WERI-Rb-1 (cell line): ENCODE data around the gene TIPARP.
"Not testable (repeated sequence)": the region's sequence is repeated elsewhere in the genome, so short reads cannot be mapped to it uniquely, and the experiment has no call there.

Experiments
- DNase-seq: peaks from one replicate; pipeline ENCODE4 v3.0.0-alpha.2; 2020
- H3K27ac ChIP-seq: fragments of 250-450 bp; sonication (Bioruptor Pico); 2 replicates; pipeline ENCODE4 v1.5.1; 2020; ENCODE audit warnings: mild to moderate bottlenecking, moderate library complexity
- H3K27me3 ChIP-seq: fragments of 250-450 bp; sonication (Bioruptor Pico); 2 replicates; pipeline ENCODE4 v1.5.1; 2021; ENCODE audit warnings: mild to moderate bottlenecking, low read depth, moderate library complexity; ENCODE audit not compliant: insufficient read depth, severe bottlenecking
- H3K36me3 ChIP-seq: fragments of 250-450 bp; sonication (Bioruptor Pico); 2 replicates; pipeline ENCODE4 v1.5.1; 2020; ENCODE audit warnings: mild to moderate bottlenecking, moderate library complexity
- H3K4me3 ChIP-seq: 2 replicates; pipeline ENCODE4 v1.5.1; 2011; ENCODE audit warnings: low read depth, mild to moderate bottlenecking, control low read depth, low read length
- H3K9me3 ChIP-seq: fragments of 250-450 bp; sonication (Bioruptor Pico); 2 replicates; pipeline ENCODE4 v1.5.1; 2021; ENCODE audit warnings: mild to moderate bottlenecking, moderate library complexity; ENCODE audit not compliant: severe bottlenecking
- TF ChIP-seq, protein P1 (sequence below): IDR thresholded peaks from 2 replicates; pipeline ENCODE4 v1.5.1; 2011; ENCODE audit warnings: low read depth, mild to moderate bottlenecking, control low read depth, inconsistent platforms, low read length

Gene TIPARP

DNA sequence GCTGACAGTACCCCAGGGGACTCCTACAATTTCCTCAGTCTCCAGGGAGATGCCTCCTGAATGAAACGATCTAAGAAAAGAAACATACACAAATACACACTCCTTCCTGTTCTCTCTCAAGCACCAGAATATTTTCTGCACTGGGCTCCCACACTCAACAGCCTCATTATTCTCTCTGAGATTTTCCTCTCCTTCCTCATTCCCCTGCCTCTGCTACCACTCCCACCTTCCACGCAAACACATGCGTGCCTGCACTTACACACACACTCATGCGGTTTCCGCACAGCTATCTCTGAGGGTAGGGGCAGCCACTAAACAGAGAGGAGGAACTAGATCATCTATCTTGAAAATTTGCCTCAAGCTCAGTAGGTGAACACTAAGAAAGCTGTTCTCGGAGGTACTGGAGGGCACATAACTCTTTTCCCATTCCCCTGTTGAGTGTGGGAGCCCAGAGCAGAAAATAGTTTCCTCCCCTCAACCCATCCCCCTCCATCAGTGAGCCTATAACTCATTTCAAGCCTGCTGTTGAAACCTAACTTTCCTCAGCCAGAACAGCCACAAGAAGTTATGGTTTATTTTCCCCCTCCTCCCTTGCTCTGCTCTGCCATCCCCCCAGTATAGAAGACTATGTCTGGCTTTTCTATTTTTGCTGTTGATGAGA is 30.5 kb upstream of the TIPARP start:
- TF ChIP-seq, protein P1, sequence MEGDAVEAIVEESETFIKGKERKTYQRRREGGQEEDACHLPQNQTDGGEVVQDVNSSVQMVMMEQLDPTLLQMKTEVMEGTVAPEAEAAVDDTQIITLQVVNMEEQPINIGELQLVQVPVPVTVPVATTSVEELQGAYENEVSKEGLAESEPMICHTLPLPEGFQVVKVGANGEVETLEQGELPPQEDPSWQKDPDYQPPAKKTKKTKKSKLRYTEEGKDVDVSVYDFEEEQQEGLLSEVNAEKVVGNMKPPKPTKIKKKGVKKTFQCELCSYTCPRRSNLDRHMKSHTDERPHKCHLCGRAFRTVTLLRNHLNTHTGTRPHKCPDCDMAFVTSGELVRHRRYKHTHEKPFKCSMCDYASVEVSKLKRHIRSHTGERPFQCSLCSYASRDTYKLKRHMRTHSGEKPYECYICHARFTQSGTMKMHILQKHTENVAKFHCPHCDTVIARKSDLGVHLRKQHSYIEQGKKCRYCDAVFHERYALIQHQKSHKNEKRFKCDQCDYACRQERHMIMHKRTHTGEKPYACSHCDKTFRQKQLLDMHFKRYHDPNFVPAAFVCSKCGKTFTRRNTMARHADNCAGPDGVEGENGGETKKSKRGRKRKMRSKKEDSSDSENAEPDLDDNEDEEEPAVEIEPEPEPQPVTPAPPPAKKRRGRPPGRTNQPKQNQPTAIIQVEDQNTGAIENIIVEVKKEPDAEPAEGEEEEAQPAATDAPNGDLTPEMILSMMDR, result no peak
- Histone ChIP-seq H3K36me3 (no peaks in the 10 kb centered on the region), H3K27me3 (no peaks in the 10 kb centered on the region), H3K9me3 (no peaks in the 10 kb centered on the region), H3K27ac (no peak overlapping the region), H3K4me3 (no peak overlapping the region)
- DNase-seq, result no peak

DNA sequence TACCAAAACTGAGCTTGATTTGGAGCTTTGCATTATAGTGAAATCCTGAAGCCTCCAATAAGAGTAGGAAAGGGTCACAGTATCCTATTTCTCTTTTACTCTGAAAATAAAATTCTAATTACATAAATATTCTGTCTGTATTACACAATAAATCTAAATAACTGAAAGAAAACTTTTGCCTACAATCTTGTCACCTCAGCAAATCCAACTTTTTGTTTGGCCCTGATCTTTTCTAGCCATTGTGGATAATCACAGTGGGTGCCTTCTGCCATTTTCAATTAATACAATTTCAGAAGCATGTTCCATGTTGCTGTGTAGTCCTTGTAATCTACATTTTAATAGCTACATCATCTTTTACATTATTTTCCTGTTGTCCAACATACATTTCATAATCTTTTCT is 29.4 kb upstream of the TIPARP start:
- no peak for DNase-seq
- Histone ChIP-seq H3K9me3 (no peaks in the 10 kb centered on the region), H3K4me3 (no peak overlapping the region), H3K27ac (no peak overlapping the region), H3K36me3 (no peaks in the 10 kb centered on the region), H3K27me3 (no peaks in the 10 kb centered on the region)
- TF ChIP-seq, protein P1, result no peak

GRCh38 chr3:156646958-156647357 is 27.4 kb upstream of the TIPARP start:
- Histone ChIP-seq H3K27ac (no peak overlapping the region), H3K9me3 (no peaks in the 10 kb centered on the region), H3K36me3 (no peaks in the 10 kb centered on the region), H3K27me3 (no peaks in the 10 kb centered on the region), H3K4me3 (no peak overlapping the region)
- TF ChIP-seq, protein P1, result no peak
- DNase-seq, result no peak

GRCh38 chr3:156648086-156648485 is 26.3 kb upstream of the TIPARP start:
- no peaks in the 10 kb centered on the region for H3K27me3 ChIP-seq
- no peak for DNase-seq
- TF ChIP-seq, protein P1, result no peak
- no peak overlapping the region for H3K4me3 ChIP-seq
- no peaks in the 10 kb centered on the region for H3K9me3 ChIP-seq
- no peak overlapping the region for H3K27ac ChIP-seq
- no peaks in the 10 kb centered on the region for H3K36me3 ChIP-seq

DNA sequence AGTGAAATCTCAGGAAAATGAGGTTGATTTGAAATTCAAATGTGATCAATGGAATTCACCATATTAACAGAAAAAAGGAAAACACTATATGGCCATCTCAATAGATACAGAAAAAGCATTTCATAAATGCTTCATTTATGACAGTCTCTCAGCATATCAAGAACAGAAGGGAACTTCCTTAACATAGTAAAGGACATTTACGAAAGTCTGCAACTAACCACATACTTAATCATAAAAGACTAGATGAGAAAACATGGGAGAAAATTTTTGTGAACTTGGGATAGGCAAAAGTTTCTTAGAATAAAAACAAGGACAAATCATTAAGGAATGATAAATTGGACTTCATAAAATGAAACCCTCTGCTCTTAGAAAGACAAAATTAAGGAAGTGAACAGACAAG is 24.7 kb upstream of the TIPARP start:
- Histone ChIP-seq H3K4me3 (no peak overlapping the region), H3K36me3 (no peaks in the 10 kb centered on the region), H3K27me3 (no peaks in the 10 kb centered on the region), H3K27ac (no peak overlapping the region), H3K9me3 (no peaks in the 10 kb centered on the region)
- TF ChIP-seq, protein P1, result no peak
- DNase-seq, result no peak

DNA sequence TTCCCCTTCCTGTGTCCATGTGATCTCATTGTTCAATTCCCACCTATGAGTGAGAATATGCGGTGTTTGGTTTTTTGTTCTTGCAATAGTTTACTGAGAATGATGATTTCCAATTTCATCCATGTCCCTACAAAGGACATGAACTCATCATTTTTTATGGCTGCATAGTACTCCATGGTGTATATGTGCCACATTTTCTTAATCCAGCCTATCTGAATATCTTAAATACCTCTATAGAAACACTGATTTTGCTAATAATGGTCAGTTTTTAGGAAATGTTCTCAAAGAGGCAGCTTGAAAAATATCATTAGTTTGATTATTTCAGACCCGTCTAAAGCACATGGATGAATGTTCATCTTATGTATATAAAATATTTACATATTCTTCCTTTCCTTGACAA is 21.7 kb upstream of the TIPARP start:
- not testable (repeated sequence) for H3K27ac ChIP-seq, H3K9me3 ChIP-seq, H3K27me3 ChIP-seq, DNase-seq, H3K36me3 ChIP-seq, H3K4me3 ChIP-seq
